Liver (tissue), 9 donors: ENCODE measurements around the gene TBX21. TPM values are rescaled to one million over a fixed set of nuclear protein-coding genes. Genes with fewer than 3 reads are reported as not detected.
A peak's percentile ranks its signal among the peaks of the same experiment; 100 is the strongest.

Experiments used
- DNase-seq: peaks from one replicate; pipeline ENCODE4 v3.0.0-alpha.2; 2017; ENCODE audit warnings: low spot score
- H3K27ac ChIP-seq, 2 donors: one replicate each; pipeline ENCODE4 v1.7.0; 2013; ENCODE audit warnings: inconsistent platforms in 2 of 2, low read length in 2 of 2, control low read depth in 1 of 2, low read depth in 1 of 2, mild to moderate bottlenecking in 1 of 2
- H3K27me3 ChIP-seq, 4 donors: one replicate each; pipeline versions ENCODE4 v1.6.1 to v1.7.0; 2013; ENCODE audit warnings: low read length in 3 of 4, inconsistent platforms in 1 of 4, mild to moderate bottlenecking in 1 of 4, moderate library complexity in 1 of 4; ENCODE audit not compliant: control insufficient read depth in 4 of 4, insufficient read depth in 4 of 4
- H3K36me3 ChIP-seq, 4 donors: one replicate each; pipeline versions ENCODE4 v1.6.1 to v1.7.0; 2013; ENCODE audit warnings: low read length in 3 of 4, mild to moderate bottlenecking in 3 of 4, low read depth in 1 of 4, moderate library complexity in 1 of 4; ENCODE audit not compliant: control insufficient read depth in 4 of 4, insufficient read depth in 3 of 4
- H3K4me1 ChIP-seq, 4 donors: one replicate each; pipeline versions ENCODE4 v1.6.1 to v1.7.0; 2013; ENCODE audit warnings: low read length in 3 of 4, mild to moderate bottlenecking in 3 of 4, moderate library complexity in 1 of 4; ENCODE audit not compliant: control insufficient read depth in 4 of 4, insufficient read depth in 4 of 4
- H3K4me3 ChIP-seq, 3 donors: one replicate each; pipeline versions ENCODE4 v1.6.1 to v1.7.0; 2013; ENCODE audit warnings: low read length in 3 of 3, control low read depth in 1 of 3, low read depth in 1 of 3, mild to moderate bottlenecking in 1 of 3
- H3K9ac ChIP-seq, 2 donors: one replicate each; pipeline ENCODE4 v1.7.0; 2013; ENCODE audit warnings: low read length in 2 of 2, mild to moderate bottlenecking in 2 of 2, moderate library complexity in 2 of 2, control low read depth in 1 of 2, low read depth in 1 of 2
- H3K9me3 ChIP-seq, 4 donors: one replicate each; pipeline versions ENCODE4 v1.6.1 to v1.7.0; 2013; ENCODE audit warnings: low read length in 3 of 4; ENCODE audit not compliant: control insufficient read depth in 4 of 4
- EGR1 ChIP-seq, 2 donors: IDR thresholded peaks; 2 replicates each; pipeline ENCODE4 v1.6.1; 2016 to 2018; ENCODE audit warnings: antibody characterized with exemption in 2 of 2, low read depth in 2 of 2
- FOXA1 ChIP-seq: IDR thresholded peaks from 2 replicates; pipeline ENCODE4 v1.6.1; 2016; ENCODE audit warnings: antibody characterized with exemption
- FOXA2 ChIP-seq: IDR thresholded peaks from 2 replicates; pipeline ENCODE4 v1.6.1; 2016; ENCODE audit warnings: antibody characterized with exemption
- GABPA ChIP-seq, 2 donors: IDR thresholded peaks in 1 of 2; conservative IDR thresholded peaks in 1 of 2; 2 replicates each; pipeline ENCODE4 v1.6.1; 2016; ENCODE audit warnings: antibody characterized with exemption in 2 of 2, mild to moderate bottlenecking in 1 of 2, moderate library complexity in 1 of 2
- HNF4A ChIP-seq, 2 donors: conservative IDR thresholded peaks; 2 replicates each; pipeline ENCODE4 v1.6.1; 2016; ENCODE audit warnings: antibody characterized with exemption in 2 of 2, mild to moderate bottlenecking in 2 of 2
- HNF4G ChIP-seq: IDR thresholded peaks from 2 replicates; pipeline ENCODE4 v1.6.1; 2016; ENCODE audit warnings: antibody characterized with exemption
- JUND ChIP-seq, 2 donors: IDR thresholded peaks; 2 replicates each; pipeline ENCODE4 v1.6.1; 2016; ENCODE audit warnings: antibody characterized with exemption in 2 of 2
- NR2F2 ChIP-seq: IDR thresholded peaks from 2 replicates; pipeline ENCODE4 v1.6.1; 2016; ENCODE audit warnings: antibody characterized with exemption
- RXRA ChIP-seq, 2 donors: IDR thresholded peaks; 2 replicates each; pipeline ENCODE4 v1.6.1; 2017 to 2018; ENCODE audit warnings: antibody characterized with exemption in 2 of 2, mild to moderate bottlenecking in 1 of 2
- SP1 ChIP-seq: IDR thresholded peaks from 2 replicates; pipeline ENCODE4 v1.6.1; 2018; ENCODE audit warnings: antibody characterized with exemption, mild to moderate bottlenecking
- TAF1 ChIP-seq: conservative IDR thresholded peaks from 2 replicates; pipeline ENCODE4 v1.6.1; 2016; ENCODE audit warnings: antibody characterized with exemption, mild to moderate bottlenecking
- YY1 ChIP-seq: IDR thresholded peaks from 2 replicates; pipeline ENCODE4 v1.6.1; 2016; ENCODE audit warnings: antibody characterized with exemption, mild to moderate bottlenecking
- WGBS: extraction: QIAGEN DNeasy Blood & Tissue Kit; methylation state at CpG from one replicate; pipeline ENCODE4 v1.1.7; 2013; 5-methylcytosine and 5-hydroxymethylcytosine counted together
- polyA plus RNA-seq, 2 donors: library from polyadenylated mRNA; stranded (reverse) in 1 of 2; unstranded in 1 of 2; fragments of 200-250 nt in 1 of 2; fragments of >200 nt in 1 of 2; fragmentation: Nextera tagmentation in 1 of 2; extraction: Ambion mirVana in 1 of 2; gene quantifications; one replicate each; pipeline versions ENCODE4 v1.2.1 to v1.2.3, GENCODE V29; 2013 to 2015
- total RNA-seq, 2 donors: library from RNA; depleted of rRNA; stranded (reverse); fragments of >200 nt; gene quantifications; one replicate each; pipeline ENCODE4 v1.2.3, GENCODE V29; 2014
- TF ChIP-seq, protein P1 (sequence below): fragments of 150-350 bp; IDR thresholded peaks from 2 replicates; pipeline ENCODE4 v1.5.1; 2017; ENCODE audit warnings: improper control_type of control experiment, low read depth, low read length; ENCODE audit not compliant: missing input control
- TF ChIP-seq, protein P2 (sequence below): IDR thresholded peaks from 2 replicates; pipeline ENCODE4 v1.6.1; 2016; ENCODE audit warnings: antibody characterized with exemption
- TF ChIP-seq, protein P3 (sequence below): IDR thresholded peaks from 2 replicates; pipeline ENCODE4 v1.6.1; 2016; ENCODE audit warnings: antibody characterized with exemption, mild to moderate bottlenecking
- TF ChIP-seq, protein P4 (sequence below): IDR thresholded peaks from 2 replicates; pipeline ENCODE4 v1.6.1; 2016; ENCODE audit warnings: antibody characterized with exemption
- TF ChIP-seq, protein P5 (sequence below): IDR thresholded peaks from 2 replicates; pipeline ENCODE4 v1.6.1; 2016; ENCODE audit warnings: antibody characterized with exemption
- donor health status: healthy.
- donor health status: healthy.
- donor health status: healthy.
- donor health status: healthy.
- donor health status: healthy.

Gene TBX21
- total and polyA plus RNA-seq, 4 donors, result 0.19 to 0.59 (median 0.25) TPM; not detected in 1

DNA sequence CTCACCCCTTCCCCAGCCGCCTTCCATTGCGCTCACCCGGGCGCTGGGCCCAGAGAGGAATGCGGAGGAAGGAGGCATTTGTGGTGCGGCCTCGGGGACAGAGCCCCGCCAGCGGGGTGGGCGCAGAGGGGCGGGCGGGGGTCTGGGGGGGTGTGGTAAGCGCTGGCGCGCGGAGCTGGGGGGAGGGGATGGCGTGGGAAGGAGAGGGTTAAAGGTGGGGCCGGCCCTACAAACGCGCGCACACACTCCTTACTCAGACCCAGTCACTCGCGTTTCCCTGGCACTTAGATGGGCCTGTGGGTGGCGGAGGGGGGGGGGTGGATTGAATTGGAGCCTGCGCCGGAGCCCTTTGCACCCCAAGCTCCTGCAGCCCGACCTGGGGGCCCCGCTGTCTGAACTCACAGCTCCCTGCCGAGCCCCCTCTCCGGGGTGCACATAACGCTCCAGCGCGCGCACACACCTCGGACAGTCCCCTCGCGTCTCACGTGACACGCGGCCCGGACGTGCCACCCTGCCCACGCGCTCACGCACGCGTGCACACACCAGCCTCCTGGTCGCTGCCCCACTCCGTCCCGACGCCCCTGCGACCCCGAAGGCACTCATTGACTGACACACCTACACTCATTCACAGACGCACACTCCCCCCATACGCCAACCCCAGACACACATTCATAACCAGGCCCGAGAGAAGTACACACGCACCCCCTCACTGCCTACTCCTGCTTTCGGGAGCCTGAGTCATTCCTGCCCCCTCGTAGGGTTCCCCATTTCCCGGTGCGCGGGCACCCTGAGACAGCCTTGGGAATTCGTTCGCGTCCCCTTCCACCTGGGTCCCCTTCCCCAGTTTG, 38.2 kb upstream of the TBX21 start:
- Histone ChIP-seq H3K27me3 (no peaks in the 10 kb centered on the region), H3K27ac (peak overlapping the region; percentile 69), H3K4me1 (peaks cover 2 to 21% (median 11%) of the 10 kb centered on the region in 4 donors), H3K36me3 (no peaks in the 10 kb centered on the region), H3K4me3 (peak overlapping the region; percentile 52 to 79 (median 62)), H3K9ac (peak overlapping the region in 1 of 2 donors; percentile 7), H3K9me3 (no peaks in the 10 kb centered on the region)
- no peak for DNase-seq
- WGBS, result 8% methylated on average over 65 of the region's 65 CpGs
- TF ChIP-seq JUND (IDR thresholded peaks at IDR 0.05), result no peak
- TF ChIP-seq, protein P1, sequence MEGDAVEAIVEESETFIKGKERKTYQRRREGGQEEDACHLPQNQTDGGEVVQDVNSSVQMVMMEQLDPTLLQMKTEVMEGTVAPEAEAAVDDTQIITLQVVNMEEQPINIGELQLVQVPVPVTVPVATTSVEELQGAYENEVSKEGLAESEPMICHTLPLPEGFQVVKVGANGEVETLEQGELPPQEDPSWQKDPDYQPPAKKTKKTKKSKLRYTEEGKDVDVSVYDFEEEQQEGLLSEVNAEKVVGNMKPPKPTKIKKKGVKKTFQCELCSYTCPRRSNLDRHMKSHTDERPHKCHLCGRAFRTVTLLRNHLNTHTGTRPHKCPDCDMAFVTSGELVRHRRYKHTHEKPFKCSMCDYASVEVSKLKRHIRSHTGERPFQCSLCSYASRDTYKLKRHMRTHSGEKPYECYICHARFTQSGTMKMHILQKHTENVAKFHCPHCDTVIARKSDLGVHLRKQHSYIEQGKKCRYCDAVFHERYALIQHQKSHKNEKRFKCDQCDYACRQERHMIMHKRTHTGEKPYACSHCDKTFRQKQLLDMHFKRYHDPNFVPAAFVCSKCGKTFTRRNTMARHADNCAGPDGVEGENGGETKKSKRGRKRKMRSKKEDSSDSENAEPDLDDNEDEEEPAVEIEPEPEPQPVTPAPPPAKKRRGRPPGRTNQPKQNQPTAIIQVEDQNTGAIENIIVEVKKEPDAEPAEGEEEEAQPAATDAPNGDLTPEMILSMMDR, result no peak
- no peak for TF ChIP-seq EGR1 (IDR thresholded peaks at IDR 0.05; ENCODE audit: low read depth in 2 of 2)
- no peak for TF ChIP-seq HNF4G
- TF ChIP-seq RXRA (IDR thresholded peaks at IDR 0.05), result no peak
- TF ChIP-seq, protein P2, sequence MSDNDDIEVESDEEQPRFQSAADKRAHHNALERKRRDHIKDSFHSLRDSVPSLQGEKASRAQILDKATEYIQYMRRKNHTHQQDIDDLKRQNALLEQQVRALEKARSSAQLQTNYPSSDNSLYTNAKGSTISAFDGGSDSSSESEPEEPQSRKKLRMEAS, result no peak
- TF ChIP-seq FOXA1, result no peak
- TF ChIP-seq NR2F2, result no peak
- TF ChIP-seq YY1, result no peak
- no peak for TF ChIP-seq TAF1
- TF ChIP-seq, protein P3, sequence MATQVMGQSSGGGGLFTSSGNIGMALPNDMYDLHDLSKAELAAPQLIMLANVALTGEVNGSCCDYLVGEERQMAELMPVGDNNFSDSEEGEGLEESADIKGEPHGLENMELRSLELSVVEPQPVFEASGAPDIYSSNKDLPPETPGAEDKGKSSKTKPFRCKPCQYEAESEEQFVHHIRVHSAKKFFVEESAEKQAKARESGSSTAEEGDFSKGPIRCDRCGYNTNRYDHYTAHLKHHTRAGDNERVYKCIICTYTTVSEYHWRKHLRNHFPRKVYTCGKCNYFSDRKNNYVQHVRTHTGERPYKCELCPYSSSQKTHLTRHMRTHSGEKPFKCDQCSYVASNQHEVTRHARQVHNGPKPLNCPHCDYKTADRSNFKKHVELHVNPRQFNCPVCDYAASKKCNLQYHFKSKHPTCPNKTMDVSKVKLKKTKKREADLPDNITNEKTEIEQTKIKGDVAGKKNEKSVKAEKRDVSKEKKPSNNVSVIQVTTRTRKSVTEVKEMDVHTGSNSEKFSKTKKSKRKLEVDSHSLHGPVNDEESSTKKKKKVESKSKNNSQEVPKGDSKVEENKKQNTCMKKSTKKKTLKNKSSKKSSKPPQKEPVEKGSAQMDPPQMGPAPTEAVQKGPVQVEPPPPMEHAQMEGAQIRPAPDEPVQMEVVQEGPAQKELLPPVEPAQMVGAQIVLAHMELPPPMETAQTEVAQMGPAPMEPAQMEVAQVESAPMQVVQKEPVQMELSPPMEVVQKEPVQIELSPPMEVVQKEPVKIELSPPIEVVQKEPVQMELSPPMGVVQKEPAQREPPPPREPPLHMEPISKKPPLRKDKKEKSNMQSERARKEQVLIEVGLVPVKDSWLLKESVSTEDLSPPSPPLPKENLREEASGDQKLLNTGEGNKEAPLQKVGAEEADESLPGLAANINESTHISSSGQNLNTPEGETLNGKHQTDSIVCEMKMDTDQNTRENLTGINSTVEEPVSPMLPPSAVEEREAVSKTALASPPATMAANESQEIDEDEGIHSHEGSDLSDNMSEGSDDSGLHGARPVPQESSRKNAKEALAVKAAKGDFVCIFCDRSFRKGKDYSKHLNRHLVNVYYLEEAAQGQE, result no peak
- no peak for TF ChIP-seq FOXA2
- no peak for TF ChIP-seq HNF4A (conservative IDR thresholded peaks at IDR 0.05)
- TF ChIP-seq, protein P4, sequence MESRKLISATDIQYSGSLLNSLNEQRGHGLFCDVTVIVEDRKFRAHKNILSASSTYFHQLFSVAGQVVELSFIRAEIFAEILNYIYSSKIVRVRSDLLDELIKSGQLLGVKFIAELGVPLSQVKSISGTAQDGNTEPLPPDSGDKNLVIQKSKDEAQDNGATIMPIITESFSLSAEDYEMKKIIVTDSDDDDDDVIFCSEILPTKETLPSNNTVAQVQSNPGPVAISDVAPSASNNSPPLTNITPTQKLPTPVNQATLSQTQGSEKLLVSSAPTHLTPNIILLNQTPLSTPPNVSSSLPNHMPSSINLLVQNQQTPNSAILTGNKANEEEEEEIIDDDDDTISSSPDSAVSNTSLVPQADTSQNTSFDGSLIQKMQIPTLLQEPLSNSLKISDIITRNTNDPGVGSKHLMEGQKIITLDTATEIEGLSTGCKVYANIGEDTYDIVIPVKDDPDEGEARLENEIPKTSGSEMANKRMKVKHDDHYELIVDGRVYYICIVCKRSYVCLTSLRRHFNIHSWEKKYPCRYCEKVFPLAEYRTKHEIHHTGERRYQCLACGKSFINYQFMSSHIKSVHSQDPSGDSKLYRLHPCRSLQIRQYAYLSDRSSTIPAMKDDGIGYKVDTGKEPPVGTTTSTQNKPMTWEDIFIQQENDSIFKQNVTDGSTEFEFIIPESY, result no peak
- TF ChIP-seq, protein P5, sequence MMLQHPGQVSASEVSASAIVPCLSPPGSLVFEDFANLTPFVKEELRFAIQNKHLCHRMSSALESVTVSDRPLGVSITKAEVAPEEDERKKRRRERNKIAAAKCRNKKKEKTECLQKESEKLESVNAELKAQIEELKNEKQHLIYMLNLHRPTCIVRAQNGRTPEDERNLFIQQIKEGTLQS, result no peak
- no peak for TF ChIP-seq GABPA (IDR thresholded peaks at IDR 0.05 in 1 of 2, conservative IDR thresholded peaks at IDR 0.05 in 1 of 2)
- TF ChIP-seq SP1, result no peak
